Prostate gland (tissue), 2 donors: ENCODE measurements around the gene NUMA1.

Experiments used
- POLR2A ChIP-seq: fragments of 450-650 bp; IDR thresholded peaks from one replicate; pipeline ENCODE4 v1.6.1; 2016; ENCODE audit warnings: antibody characterized with exemption, mild to moderate bottlenecking
- TF ChIP-seq, protein P1 (sequence below), 4 experiments: fragments of 200-600 bp in 2 of 4; fragments of 450-650 bp in 2 of 4; sonication (generic) in 2 of 4; IDR thresholded peaks; 1 replicate in 3 of 4; 2 replicates in 1 of 4; pipeline ENCODE4 v1.5.1; 2016 to 2019; ENCODE audit warnings: antibody characterized with exemption in 4 of 4, mild to moderate bottlenecking in 2 of 4, moderate library complexity in 2 of 4

DNA sequence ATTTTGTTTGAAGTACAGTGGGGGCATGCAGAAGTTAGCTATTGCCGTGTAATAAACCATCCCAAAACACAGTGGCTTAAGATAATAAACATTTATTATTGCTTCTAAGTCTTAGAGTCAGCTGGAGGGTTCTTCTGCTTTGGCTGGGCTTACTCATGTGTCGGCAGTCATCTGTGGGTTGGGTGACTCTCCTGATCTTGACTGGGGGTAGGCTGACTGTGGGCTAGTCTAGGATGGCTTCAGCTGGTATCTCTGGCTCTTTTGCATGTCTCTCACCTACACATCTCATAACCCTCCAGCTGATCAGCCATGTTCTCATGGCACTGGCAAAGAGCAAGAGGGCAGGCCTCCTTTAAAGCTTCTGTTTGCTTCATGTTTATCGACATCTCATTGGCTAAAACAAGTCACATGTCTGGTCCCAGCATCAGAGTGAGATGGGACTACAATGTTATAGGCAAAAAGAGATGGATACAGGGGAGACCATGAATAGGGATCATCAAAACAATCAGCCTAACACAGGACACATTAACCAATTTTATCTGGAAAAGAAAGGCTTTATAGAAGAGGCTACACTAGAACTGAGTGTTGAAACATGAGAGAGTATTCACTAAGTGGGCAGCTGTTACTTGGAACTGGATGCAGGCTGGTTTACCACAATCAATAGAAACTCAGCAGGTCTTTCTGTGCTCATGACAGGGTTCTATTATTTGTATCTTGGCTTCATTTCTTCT, 5.4 kb upstream of the NUMA1 start:
- TF ChIP-seq, protein P1, sequence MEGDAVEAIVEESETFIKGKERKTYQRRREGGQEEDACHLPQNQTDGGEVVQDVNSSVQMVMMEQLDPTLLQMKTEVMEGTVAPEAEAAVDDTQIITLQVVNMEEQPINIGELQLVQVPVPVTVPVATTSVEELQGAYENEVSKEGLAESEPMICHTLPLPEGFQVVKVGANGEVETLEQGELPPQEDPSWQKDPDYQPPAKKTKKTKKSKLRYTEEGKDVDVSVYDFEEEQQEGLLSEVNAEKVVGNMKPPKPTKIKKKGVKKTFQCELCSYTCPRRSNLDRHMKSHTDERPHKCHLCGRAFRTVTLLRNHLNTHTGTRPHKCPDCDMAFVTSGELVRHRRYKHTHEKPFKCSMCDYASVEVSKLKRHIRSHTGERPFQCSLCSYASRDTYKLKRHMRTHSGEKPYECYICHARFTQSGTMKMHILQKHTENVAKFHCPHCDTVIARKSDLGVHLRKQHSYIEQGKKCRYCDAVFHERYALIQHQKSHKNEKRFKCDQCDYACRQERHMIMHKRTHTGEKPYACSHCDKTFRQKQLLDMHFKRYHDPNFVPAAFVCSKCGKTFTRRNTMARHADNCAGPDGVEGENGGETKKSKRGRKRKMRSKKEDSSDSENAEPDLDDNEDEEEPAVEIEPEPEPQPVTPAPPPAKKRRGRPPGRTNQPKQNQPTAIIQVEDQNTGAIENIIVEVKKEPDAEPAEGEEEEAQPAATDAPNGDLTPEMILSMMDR (IDR thresholded peaks at IDR 0.05) = no peak
- TF ChIP-seq POLR2A = no peak
